Panc1 (cell line): Measurements from ENCODE around the gene PAXIP1. TPM values are rescaled to one million over a fixed set of nuclear protein-coding genes. Genes with fewer than 3 reads are reported as not detected.

ENCODE experiments used
- ATAC-seq: fragments of 200-7000 bp; cut with Tn5 transposase; 2 replicates; pipeline ENCODE4 v1.9.1; 2020; ENCODE audit warnings: mild to moderate bottlenecking, moderate library complexity
- BruUV-seq: library from RNA; stranded (reverse); fragments of 400-500 nt; replicated peaks from 2 replicates; lab custom pipeline; 2021; lab: Mats Ljungman, UMichigan
- CTCF ChIA-PET: fragments of 300-600 bp; sonication (Branson Sonifier 250); formaldehyde crosslinking; loops from one replicate; lab custom pipeline; 2022; ENCODE audit warnings: antibody characterized with exemption; lab: Charles Lee
- POLR2A ChIA-PET: fragments of 300-600 bp; sonication (Branson Sonifier 250); formaldehyde crosslinking; loops from one replicate; lab custom pipeline; 2022; ENCODE audit warnings: antibody characterized with exemption; lab: Charles Lee
- DNase-seq: peaks from one replicate; pipeline ENCODE4 v3.0.0-alpha.2; 2010; ENCODE audit warnings: low read depth, low spot score
- H3K27ac ChIP-seq: 2 replicates; pipeline ENCODE4 v1.5.1; 2011; ENCODE audit warnings: mild to moderate bottlenecking, low read length, inconsistent platforms
- H3K27me3 ChIP-seq: fragments of 200-500 bp; sonication (Bioruptor generic); 2 replicates; pipeline ENCODE4 v1.6.0; 2014; ENCODE audit warnings: low read length, inconsistent platforms; ENCODE audit not compliant: control insufficient read depth, insufficient read depth
- H3K36me3 ChIP-seq: fragments of 200-500 bp; sonication (Bioruptor generic); 2 replicates; pipeline ENCODE4 v1.5.1; 2014; ENCODE audit warnings: inconsistent platforms, mild to moderate bottlenecking, low read length, moderate library complexity; ENCODE audit not compliant: control insufficient read depth, insufficient read depth
- H3K4me1 ChIP-seq: 2 replicates; pipeline ENCODE4 v1.5.1; 2011; ENCODE audit warnings: inconsistent platforms, mild to moderate bottlenecking, low read length, moderate library complexity; ENCODE audit not compliant: control insufficient read depth, insufficient read depth
- H3K4me3 ChIP-seq, 2 experiments: 2 replicates each; pipeline ENCODE4 v1.5.1; 2011 to 2012; ENCODE audit warnings: low read depth in 2 of 2, low read length in 2 of 2, mild to moderate bottlenecking in 2 of 2, inconsistent platforms in 1 of 2, moderate library complexity in 1 of 2
- H3K9me3 ChIP-seq: fragments of 200-500 bp; sonication (Bioruptor generic); 2 replicates; pipeline ENCODE4 v1.5.1; 2014; ENCODE audit warnings: low read depth, mild to moderate bottlenecking, inconsistent platforms, low read length, moderate library complexity; ENCODE audit not compliant: control insufficient read depth, insufficient read depth
- POLR2AphosphoS5 ChIP-seq: IDR thresholded peaks from 2 replicates; pipeline ENCODE4 v1.6.1; 2012; ENCODE audit warnings: mild to moderate bottlenecking, low read depth, low read length, moderate library complexity
- REST ChIP-seq, 2 experiments: IDR thresholded peaks; 2 replicates each; pipeline ENCODE4 v1.6.1; 2011 to 2012; ENCODE audit warnings: low read depth in 2 of 2, control low read depth in 1 of 2, low read length in 1 of 2, mild to moderate bottlenecking in 1 of 2, moderate library complexity in 1 of 2; ENCODE audit not compliant: insufficient read depth in 1 of 2
- SIN3A ChIP-seq: IDR thresholded peaks from 2 replicates; pipeline ENCODE4 v1.6.1; 2012; ENCODE audit warnings: low read depth, mild to moderate bottlenecking, low read length, moderate library complexity, borderline replicate concordance; ENCODE audit not compliant: insufficient read depth
- TCF7L2 ChIP-seq: IDR thresholded peaks from 2 replicates; pipeline ENCODE4 v1.6.1; 2011; ENCODE audit warnings: mild to moderate bottlenecking, low read depth, low read length, inconsistent platforms
- in situ Hi-C: cut with HindIII; loops from 2 replicates; pipeline ENCODE4 v1.10.0; 2016; ENCODE audit warnings: low sequenced_read_pairs, low pct_unique_long_range_greater_than_20kb
- intact Hi-C: fragments of 100-400 bp; cut with micrococcal nuclease; formaldehyde crosslinking; loops from one replicate; pipeline ENCODE4 v1.10.0; 2022; ENCODE audit not compliant: unreplicated experiment
- total RNA-seq: library from RNA; stranded (reverse); gene quantifications from one replicate; pipeline ENCODE4 v1.2.1, GENCODE V29; 2021; ENCODE audit not compliant: unreplicated experiment
- TF ChIP-seq, protein P1 (sequence below): fragments of 450-650 bp; IDR thresholded peaks from 2 replicates; pipeline ENCODE4 v1.5.1; 2017; ENCODE audit warnings: mild to moderate bottlenecking

Gene PAXIP1
- total RNA-seq, 1 experiment from 2014 or later = 27.3 TPM

- H3K27me3 ChIP-seq = 0 out of 2 replicates have a peak, but pooled peaks cover 2% of the 10 kb centered on the region
- in situ Hi-C loops = no loop called here
- H3K9me3 ChIP-seq = no peaks in the 10 kb centered on the region
- CTCF ChIA-PET = no interaction called here
- DNase-seq (no peak), ATAC-seq (no peak)
- H3K36me3 ChIP-seq = no peaks in the 10 kb centered on the region
- BruUV-seq = no TSS peak
- H3K4me1 ChIP-seq = no peaks in the 10 kb centered on the region
- no peak overlapping the region for H3K4me3 ChIP-seq
- intact Hi-C loops = no loop called here
- POLR2A ChIA-PET = no interaction called here
- no peak overlapping the region for H3K27ac ChIP-seq
- TF ChIP-seq, protein P1, sequence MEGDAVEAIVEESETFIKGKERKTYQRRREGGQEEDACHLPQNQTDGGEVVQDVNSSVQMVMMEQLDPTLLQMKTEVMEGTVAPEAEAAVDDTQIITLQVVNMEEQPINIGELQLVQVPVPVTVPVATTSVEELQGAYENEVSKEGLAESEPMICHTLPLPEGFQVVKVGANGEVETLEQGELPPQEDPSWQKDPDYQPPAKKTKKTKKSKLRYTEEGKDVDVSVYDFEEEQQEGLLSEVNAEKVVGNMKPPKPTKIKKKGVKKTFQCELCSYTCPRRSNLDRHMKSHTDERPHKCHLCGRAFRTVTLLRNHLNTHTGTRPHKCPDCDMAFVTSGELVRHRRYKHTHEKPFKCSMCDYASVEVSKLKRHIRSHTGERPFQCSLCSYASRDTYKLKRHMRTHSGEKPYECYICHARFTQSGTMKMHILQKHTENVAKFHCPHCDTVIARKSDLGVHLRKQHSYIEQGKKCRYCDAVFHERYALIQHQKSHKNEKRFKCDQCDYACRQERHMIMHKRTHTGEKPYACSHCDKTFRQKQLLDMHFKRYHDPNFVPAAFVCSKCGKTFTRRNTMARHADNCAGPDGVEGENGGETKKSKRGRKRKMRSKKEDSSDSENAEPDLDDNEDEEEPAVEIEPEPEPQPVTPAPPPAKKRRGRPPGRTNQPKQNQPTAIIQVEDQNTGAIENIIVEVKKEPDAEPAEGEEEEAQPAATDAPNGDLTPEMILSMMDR = no peak
- no peak for TF ChIP-seq SIN3A
- no peak for TF ChIP-seq TCF7L2
- TF ChIP-seq POLR2AphosphoS5 = no peak
- TF ChIP-seq REST (IDR thresholded peaks at IDR 0.05; ENCODE audit: insufficient read depth in 1 of 2, low read depth in 2 of 2, low read length in 1 of 2) = no peak
Observed at GRCh38 chr7:154919344-154920225, 83.3 kb downstream of the PAXIP1 start.

GRCh38 chr7:154918741-154919140, 84.2 kb downstream of the PAXIP1 start:
- POLR2A ChIA-PET = no interaction called here
- H3K4me1 ChIP-seq = no peaks in the 10 kb centered on the region
- H3K36me3 ChIP-seq = no peaks in the 10 kb centered on the region
- no TSS peak for BruUV-seq
- no peak for DNase-seq
- ATAC-seq = no peak
- H3K27me3 ChIP-seq = 0 out of 2 replicates have a peak, but pooled peaks cover 2% of the 10 kb centered on the region
- TF ChIP-seq REST (IDR thresholded peaks at IDR 0.05; ENCODE audit: insufficient read depth in 1 of 2, low read depth in 2 of 2, low read length in 1 of 2) = no peak
- TF ChIP-seq POLR2AphosphoS5 = no peak
- TF ChIP-seq, protein P1 = no peak
- no peak for TF ChIP-seq SIN3A
- TF ChIP-seq TCF7L2 = no peak
- CTCF ChIA-PET = no interaction called here
- H3K9me3 ChIP-seq = no peaks in the 10 kb centered on the region
- no peak overlapping the region for H3K27ac ChIP-seq
- intact Hi-C loops = no loop called here
- in situ Hi-C loops = no loop called here
- H3K4me3 ChIP-seq = no peak overlapping the region
